Caco-2 (cell line): Measurements from ENCODE around the gene CBX1. TPM values are rescaled to one million over a fixed set of nuclear protein-coding genes. Genes with fewer than 3 reads are reported as not detected.

Experiments
- BruUV-seq: library from RNA; stranded (reverse); fragments of 400-500 nt; replicated peaks from 2 replicates; lab custom pipeline; 2021; lab: Mats Ljungman, UMichigan
- CTCF ChIA-PET: fragments of 300-600 bp; sonication (Branson Sonifier 250); formaldehyde crosslinking; loops from one replicate; lab custom pipeline; 2022; ENCODE audit warnings: antibody characterized with exemption; lab: Charles Lee
- POLR2A ChIA-PET: fragments of 300-600 bp; sonication (Branson Sonifier 250); formaldehyde crosslinking; loops from one replicate; lab custom pipeline; 2022; ENCODE audit warnings: antibody characterized with exemption; lab: Charles Lee
- DNase-seq, 2 experiments: peaks; one replicate each; pipeline versions ENCODE4 v3.0.0 to v3.0.0-alpha.2; 2020 to 2022
- H3K27me3 ChIP-seq: replicated peaks from 2 replicates; pipeline ENCODE4 v1.6.0; 2011; ENCODE audit warnings: low read length; ENCODE audit not compliant: control insufficient read depth, insufficient read depth
- H3K36me3 ChIP-seq: 2 replicates; pipeline ENCODE4 v1.5.1; 2011; ENCODE audit warnings: low read length; ENCODE audit not compliant: control insufficient read depth, insufficient read depth
- H3K4me1 ChIP-seq: fragments of 250-450 bp; sonication (Bioruptor Pico); 2 replicates; pipeline ENCODE4 v1.5.1; 2020; ENCODE audit warnings: mild to moderate bottlenecking
- H3K4me3 ChIP-seq: 2 replicates; pipeline ENCODE4 v1.5.1; 2011; ENCODE audit warnings: low read depth, mild to moderate bottlenecking, control low read depth, low read length
- H3K9me3 ChIP-seq: fragments of 250-450 bp; sonication (Bioruptor Pico); 2 replicates; pipeline ENCODE4 v1.5.1; 2020; ENCODE audit warnings: mild to moderate bottlenecking, moderate library complexity
- H3K27ac Mint-ChIP-seq: one replicate; pipeline ENCODE4 v1.8.0; 2022; ENCODE audit warnings: mixed read lengths; ENCODE audit not compliant: unreplicated experiment
- H3K27me3 Mint-ChIP-seq: one replicate; pipeline ENCODE4 v1.8.0; 2022; ENCODE audit warnings: mixed read lengths; ENCODE audit not compliant: insufficient read depth, unreplicated experiment
- H3K36me3 Mint-ChIP-seq: one replicate; pipeline ENCODE4 v1.8.0; 2022; ENCODE audit warnings: mild to moderate bottlenecking, mixed read lengths; ENCODE audit not compliant: insufficient read depth, unreplicated experiment
- H3K4me1 Mint-ChIP-seq: one replicate; pipeline ENCODE4 v1.8.0; 2022; ENCODE audit warnings: low read depth, mixed read lengths; ENCODE audit not compliant: unreplicated experiment
- H3K4me3 Mint-ChIP-seq: one replicate; pipeline ENCODE4 v1.8.0; 2022; ENCODE audit warnings: mild to moderate bottlenecking, moderate library complexity, mixed read lengths; ENCODE audit not compliant: unreplicated experiment
- H3K9me3 Mint-ChIP-seq: one replicate; pipeline ENCODE4 v1.8.0; 2022; ENCODE audit warnings: mixed read lengths; ENCODE audit not compliant: unreplicated experiment
- CTCF ChIP-seq, 2 experiments: fragments of 200-600 bp in 1 of 2; IDR thresholded peaks; 1 replicate in 1 of 2; 2 replicates in 1 of 2; pipeline versions ENCODE4 v1.5.1 to v1.8.0; 2011 to 2022; ENCODE audit warnings: antibody characterized with exemption in 1 of 2, control low read depth in 1 of 2, inconsistent platforms in 1 of 2, low read depth in 1 of 2, low read length in 1 of 2, mild to moderate bottlenecking in 1 of 2, moderate library complexity in 1 of 2; ENCODE audit not compliant: insufficient read depth in 1 of 2, severe bottlenecking in 1 of 2, unreplicated experiment in 1 of 2
- intact Hi-C: fragments of 100-400 bp; cut with micrococcal nuclease; formaldehyde crosslinking; loops from one replicate; pipeline ENCODE4 v1.10.0; 2022; ENCODE audit not compliant: unreplicated experiment
- total RNA-seq: library from RNA; stranded (reverse); gene quantifications from 2 replicates; pipeline ENCODE4 v1.2.3, GENCODE V29; 2022

The CBX1 gene
- total RNA-seq, 1 experiment from 2014 or later = 213 TPM

- Mint-ChIP-seq H3K4me3 (no peak overlapping the region), H3K36me3 (peaks cover 91% of the 10 kb centered on the region), H3K9me3 (no peaks in the 10 kb centered on the region), H3K4me1 (peaks cover 45% of the 10 kb centered on the region), H3K27ac (peak overlapping the region; percentile 29), H3K27me3 (no peaks in the 10 kb centered on the region)
- Histone ChIP-seq H3K9me3 (no peaks in the 10 kb centered on the region), H3K4me1 (peaks cover 15% of the 10 kb centered on the region), H3K36me3 (peaks cover 7% of the 10 kb centered on the region), H3K4me3 (no peak overlapping the region), H3K27me3 (no peaks in the 10 kb centered on the region)
- ChIA-PET POLR2A (interaction anchor here (0.8 to 2.3 kb wide), 3 partner anchors 9 to 37 kb away, joined by 4 to 18 read pairs (median 6); partner anchors contain the start of gene NFE2L1), CTCF (interaction anchor here (0.5 to 14.1 kb wide), 8 partner anchors 9 to 53 kb away, joined by 3 to 225 read pairs (median 6); partner anchors contain the start of gene NFE2L1)
- DNase-seq = no peak
- no TSS peak for BruUV-seq
- peak in 1 of 2 experiments; percentile 24 for TF ChIP-seq CTCF (IDR thresholded peaks at IDR 0.05; ENCODE audit: insufficient read depth in 1 of 2, low read depth in 1 of 2, low read length in 1 of 2, severe bottlenecking in 1 of 2, unreplicated experiment in 1 of 2)
- intact Hi-C loops = loop anchor here (1.0 kb wide), 1 partner anchor 16 kb away; the partner anchor contains the start of gene NFE2L1
Observed at GRCh38 chr17:48064638-48065037, 36.6 kb downstream of the CBX1 start.

- intact Hi-C loops = no loop called here
- Mint-ChIP-seq H3K9me3 (no peaks in the 10 kb centered on the region), H3K4me1 (peaks cover 38% of the 10 kb centered on the region), H3K4me3 (no peak overlapping the region), H3K27ac (no peak overlapping the region), H3K36me3 (peaks cover 96% of the 10 kb centered on the region), H3K27me3 (no peaks in the 10 kb centered on the region)
- TF ChIP-seq CTCF (IDR thresholded peaks at IDR 0.05; ENCODE audit: insufficient read depth in 1 of 2, low read depth in 1 of 2, low read length in 1 of 2, severe bottlenecking in 1 of 2, unreplicated experiment in 1 of 2) = no peak
- Histone ChIP-seq H3K9me3 (no peaks in the 10 kb centered on the region), H3K4me3 (no peak overlapping the region), H3K4me1 (no peaks in the 10 kb centered on the region), H3K27me3 (no peaks in the 10 kb centered on the region), H3K36me3 (peaks cover 17% of the 10 kb centered on the region)
- no TSS peak for BruUV-seq
- CTCF ChIA-PET = interaction anchor here (0.9 to 2.1 kb wide), 2 partner anchors 35 to 84 kb away, joined by 3 to 5 read pairs; no protein-coding TSS in a partner anchor
- no peak for DNase-seq
- POLR2A ChIA-PET = interaction anchor here (0.5 kb wide), 1 partner anchor 38 kb away, joined by 5 read pairs; no protein-coding TSS in a partner anchor
Observed at GRCh38 chr17:48062273-48062672, 39.0 kb downstream of the CBX1 start.

GRCh38 chr17:48060249-48060648, 41.0 kb downstream of the CBX1 start:
- Mint-ChIP-seq H3K4me3 (peak overlapping the region; percentile 13), H3K27me3 (no peaks in the 10 kb centered on the region), H3K9me3 (no peaks in the 10 kb centered on the region), H3K27ac (peak overlapping the region; percentile 65), H3K4me1 (peaks cover 43% of the 10 kb centered on the region), H3K36me3 (peaks cover 96% of the 10 kb centered on the region)
- BruUV-seq = TSS peak; percentile 29
- no peak for DNase-seq
- CTCF ChIA-PET = interaction anchor here (0.6 to 1.3 kb wide), 4 partner anchors 8 to 987 kb away, joined by 3 to 11 read pairs (median 4); no protein-coding TSS in a partner anchor
- Histone ChIP-seq H3K4me1 (peaks cover 8% of the 10 kb centered on the region), H3K9me3 (no peaks in the 10 kb centered on the region), H3K36me3 (peaks cover 25% of the 10 kb centered on the region), H3K27me3 (no peaks in the 10 kb centered on the region), H3K4me3 (no peak overlapping the region)
- POLR2A ChIA-PET = interaction anchor here (2.4 kb wide), 1 partner anchor 12 kb away, joined by 26 read pairs; the partner anchor contains the start of gene NFE2L1
- intact Hi-C loops = no loop called here
- TF ChIP-seq CTCF (IDR thresholded peaks at IDR 0.05; ENCODE audit: insufficient read depth in 1 of 2, low read depth in 1 of 2, low read length in 1 of 2, severe bottlenecking in 1 of 2, unreplicated experiment in 1 of 2) = no peak
